HCT116 (cell line): ENCODE data around the gene HOXB1.
A peak's percentile ranks its signal among the peaks of the same experiment; 100 is the strongest.

ENCODE experiments used
- CBX3 ChIP-seq: IDR thresholded peaks from 2 replicates; pipeline ENCODE4 v1.6.1; 2012; ENCODE audit warnings: low read depth
- CEBPB ChIP-seq: IDR thresholded peaks from 2 replicates; pipeline ENCODE4 v1.6.1; 2012; ENCODE audit warnings: low read depth
- CTCF ChIP-seq, 3 experiments: fragments of 200-600 bp in 1 of 3; sonication (generic) in 1 of 3; IDR thresholded peaks in 2 of 3; conservative IDR thresholded peaks in 1 of 3; 2 replicates each; pipeline ENCODE4 v1.5.1; 2012 to 2017; ENCODE audit warnings: low read depth in 2 of 3, low read length in 2 of 3, antibody characterized with exemption in 1 of 3, borderline replicate concordance in 1 of 3, control low read depth in 1 of 3, mild to moderate bottlenecking in 1 of 3, mixed read lengths in 1 of 3, mixed run types in 1 of 3, moderate library complexity in 1 of 3; ENCODE audit not compliant: insufficient read depth in 1 of 3
- EZH2 ChIP-seq: fragments of 200-600 bp; sonication (generic); IDR thresholded peaks from 2 replicates; pipeline ENCODE4 v1.6.1; 2017; ENCODE audit warnings: antibody characterized with exemption, mixed run types
- EZH2phosphoT487 ChIP-seq: fragments of 200-600 bp; IDR thresholded peaks from 2 replicates; pipeline ENCODE4 v1.6.1; 2018; ENCODE audit warnings: antibody characterized with exemption, borderline replicate concordance
- JUND ChIP-seq: IDR thresholded peaks from 2 replicates; pipeline ENCODE4 v1.6.1; 2012
- POLR2A ChIP-seq: IDR thresholded peaks from 2 replicates; pipeline ENCODE4 v1.7.0; 2011; ENCODE audit warnings: borderline replicate concordance; ENCODE audit not compliant: insufficient read depth, insufficient read length; ENCODE audit errors: extremely low read depth
- RAD21 ChIP-seq: IDR thresholded peaks from 2 replicates; pipeline ENCODE4 v1.6.1; 2012; ENCODE audit warnings: low read depth, mild to moderate bottlenecking
- SIN3A ChIP-seq: IDR thresholded peaks from 2 replicates; pipeline ENCODE4 v1.6.1; 2012; ENCODE audit warnings: low read depth
- SRF ChIP-seq: IDR thresholded peaks from 2 replicates; pipeline ENCODE4 v1.6.1; 2012; ENCODE audit warnings: low read depth
- YY1 ChIP-seq: IDR thresholded peaks from 2 replicates; pipeline ENCODE4 v1.6.1; 2011; ENCODE audit warnings: low read length, low read depth, moderate library complexity, mild to moderate bottlenecking; ENCODE audit not compliant: insufficient replicate concordance; ENCODE audit errors: extremely low read depth
- ZBTB33 ChIP-seq: IDR thresholded peaks from 2 replicates; pipeline ENCODE4 v1.6.1; 2011; ENCODE audit warnings: mild to moderate bottlenecking, low read length, moderate library complexity; ENCODE audit not compliant: insufficient replicate concordance; ENCODE audit errors: extremely low read depth
- TF ChIP-seq, protein P1 (sequence below): IDR thresholded peaks from 2 replicates; pipeline ENCODE4 v1.6.1; 2012; ENCODE audit warnings: low read depth
- TF ChIP-seq, protein P2 (sequence below): IDR thresholded peaks from 2 replicates; pipeline ENCODE4 v1.6.1; 2012

DNA sequence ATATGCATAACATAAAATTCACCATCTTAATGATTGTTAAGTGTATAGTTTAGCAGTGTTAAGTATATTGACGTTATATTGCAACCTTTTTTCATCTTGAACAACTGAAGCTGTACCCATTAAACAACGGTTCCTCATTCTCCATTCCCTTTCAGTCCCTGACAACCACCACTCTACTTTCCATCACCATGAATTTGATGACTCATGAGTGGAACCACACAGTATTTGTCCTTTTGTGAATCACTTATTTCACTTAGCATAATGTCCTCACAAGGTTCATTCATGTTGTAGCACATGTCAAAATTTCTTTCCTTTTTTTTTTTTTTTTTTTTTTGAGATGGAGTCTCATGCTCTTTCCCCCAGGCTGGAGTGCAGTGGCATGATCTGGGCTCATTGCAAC, 46.0 kb downstream of the HOXB1 start:
- TF ChIP-seq, protein P1, sequence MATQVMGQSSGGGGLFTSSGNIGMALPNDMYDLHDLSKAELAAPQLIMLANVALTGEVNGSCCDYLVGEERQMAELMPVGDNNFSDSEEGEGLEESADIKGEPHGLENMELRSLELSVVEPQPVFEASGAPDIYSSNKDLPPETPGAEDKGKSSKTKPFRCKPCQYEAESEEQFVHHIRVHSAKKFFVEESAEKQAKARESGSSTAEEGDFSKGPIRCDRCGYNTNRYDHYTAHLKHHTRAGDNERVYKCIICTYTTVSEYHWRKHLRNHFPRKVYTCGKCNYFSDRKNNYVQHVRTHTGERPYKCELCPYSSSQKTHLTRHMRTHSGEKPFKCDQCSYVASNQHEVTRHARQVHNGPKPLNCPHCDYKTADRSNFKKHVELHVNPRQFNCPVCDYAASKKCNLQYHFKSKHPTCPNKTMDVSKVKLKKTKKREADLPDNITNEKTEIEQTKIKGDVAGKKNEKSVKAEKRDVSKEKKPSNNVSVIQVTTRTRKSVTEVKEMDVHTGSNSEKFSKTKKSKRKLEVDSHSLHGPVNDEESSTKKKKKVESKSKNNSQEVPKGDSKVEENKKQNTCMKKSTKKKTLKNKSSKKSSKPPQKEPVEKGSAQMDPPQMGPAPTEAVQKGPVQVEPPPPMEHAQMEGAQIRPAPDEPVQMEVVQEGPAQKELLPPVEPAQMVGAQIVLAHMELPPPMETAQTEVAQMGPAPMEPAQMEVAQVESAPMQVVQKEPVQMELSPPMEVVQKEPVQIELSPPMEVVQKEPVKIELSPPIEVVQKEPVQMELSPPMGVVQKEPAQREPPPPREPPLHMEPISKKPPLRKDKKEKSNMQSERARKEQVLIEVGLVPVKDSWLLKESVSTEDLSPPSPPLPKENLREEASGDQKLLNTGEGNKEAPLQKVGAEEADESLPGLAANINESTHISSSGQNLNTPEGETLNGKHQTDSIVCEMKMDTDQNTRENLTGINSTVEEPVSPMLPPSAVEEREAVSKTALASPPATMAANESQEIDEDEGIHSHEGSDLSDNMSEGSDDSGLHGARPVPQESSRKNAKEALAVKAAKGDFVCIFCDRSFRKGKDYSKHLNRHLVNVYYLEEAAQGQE = no peak
- TF ChIP-seq YY1 = no peak
- TF ChIP-seq SIN3A = no peak
- no peak for TF ChIP-seq POLR2A
- TF ChIP-seq SRF = no peak
- TF ChIP-seq ZBTB33 = no peak
- no peak for TF ChIP-seq CTCF (IDR thresholded peaks at IDR 0.05 in 2 of 3, conservative IDR thresholded peaks at IDR 0.05 in 1 of 3; ENCODE audit: borderline replicate concordance in 1 of 3, insufficient read depth in 1 of 3, low read depth in 2 of 3, low read length in 2 of 3)
- TF ChIP-seq EZH2 = no peak
- TF ChIP-seq JUND = peak; percentile 36; the same call in 1 of the 2 replicates
- no peak for TF ChIP-seq RAD21
- no peak for TF ChIP-seq CEBPB
- TF ChIP-seq, protein P2, sequence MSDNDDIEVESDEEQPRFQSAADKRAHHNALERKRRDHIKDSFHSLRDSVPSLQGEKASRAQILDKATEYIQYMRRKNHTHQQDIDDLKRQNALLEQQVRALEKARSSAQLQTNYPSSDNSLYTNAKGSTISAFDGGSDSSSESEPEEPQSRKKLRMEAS = no peak
- no peak for TF ChIP-seq EZH2phosphoT487
- 0 out of 2 replicates have a peak, but pooled peaks have one; percentile 28 for TF ChIP-seq CBX3
